ENCODE data around the gene CRADD.
"Not testable (repeated sequence)": the region's sequence is repeated elsewhere in the genome, so short reads cannot be mapped to it uniquely, and the experiment has no call there.

CRADD gene

DNA sequence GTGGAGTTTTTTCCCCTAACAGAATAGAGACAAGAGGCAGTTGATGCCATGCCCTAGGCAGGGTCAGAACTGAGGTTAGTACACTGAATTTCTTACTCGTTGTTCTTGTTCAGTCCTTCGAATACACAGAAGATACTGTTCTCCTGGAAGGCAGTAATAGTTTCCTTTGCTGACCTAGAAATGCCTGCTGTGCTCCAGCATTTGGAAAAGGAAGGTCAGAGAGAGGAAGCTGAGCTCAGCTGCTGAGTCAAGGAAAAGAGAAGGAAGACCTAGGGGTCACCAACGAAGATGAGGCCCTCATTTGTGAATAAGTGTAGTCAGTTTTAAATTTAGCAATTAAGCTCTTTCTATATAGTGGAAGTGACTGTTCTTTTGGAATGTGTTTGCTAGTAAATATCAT lies 100.1 kb downstream of the CRADD start:
- Histone ChIP-seq H3K9ac (ENCODE audit: low read length in 5 of 5) (peak overlapping the region in 1 of 5 donors; percentile 63), H3K4me3 (ENCODE audit: low read depth in 1 of 5, low read length in 5 of 5) (no peak overlapping the region), H3K36me3 (ENCODE audit: control insufficient read depth in 5 of 5, insufficient read depth in 5 of 5, low read length in 5 of 5) (no peaks in the 10 kb centered on the region), H3K27me3 (ENCODE audit: control insufficient read depth in 5 of 5, insufficient read depth in 4 of 5, low read length in 5 of 5) (no peaks in the 10 kb centered on the region), H3K4me1 (ENCODE audit: control insufficient read depth in 5 of 5, insufficient read depth in 5 of 5, low read length in 5 of 5) (peaks cover 6 to 31% (median 27%) of the 10 kb centered on the region in 5 donors), H3K9me3 (ENCODE audit: control insufficient read depth in 5 of 5, low read length in 5 of 5) (no peaks in the 10 kb centered on the region), H3K27ac (ENCODE audit: low read depth, low read length) (peak overlapping the region; percentile 82)

- Histone ChIP-seq H3K9ac (ENCODE audit: low read length in 5 of 5) (no peak overlapping the region), H3K4me1 (ENCODE audit: control insufficient read depth in 5 of 5, insufficient read depth in 5 of 5, low read length in 5 of 5) (peaks cover 6 to 28% (median 27%) of the 10 kb centered on the region in 5 donors), H3K4me3 (ENCODE audit: low read depth in 1 of 5, low read length in 5 of 5) (no peak overlapping the region)
These were observed 101.1 kb downstream of the CRADD start for GRCh38 chr12:93778306-93778705.

DNA sequence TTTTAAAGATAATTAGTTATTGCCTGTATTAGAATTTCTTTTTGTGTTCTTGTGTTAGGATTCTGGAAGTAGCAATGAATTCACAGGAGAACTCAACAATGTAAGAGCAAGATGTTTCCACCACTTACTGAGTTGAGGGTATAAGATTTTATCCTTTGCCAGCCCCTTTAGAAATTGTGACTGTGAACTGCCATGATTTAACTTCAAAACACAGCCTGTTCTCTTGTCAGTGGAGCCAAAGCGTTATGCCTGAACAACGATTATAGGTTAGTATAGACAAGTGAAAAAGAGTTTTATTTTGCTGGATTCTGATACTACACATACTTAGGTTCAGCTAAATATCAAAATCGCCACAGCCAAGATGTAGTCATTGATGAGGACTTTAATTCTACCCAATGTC lies 101.6 kb downstream of the CRADD start:
- H3K9me3 ChIP-seq (ENCODE audit: control insufficient read depth in 5 of 5, low read length in 5 of 5), result no peaks in the 10 kb centered on the region
- H3K9ac ChIP-seq (ENCODE audit: low read length in 5 of 5), result peak overlapping the region in 2 of 5 donors; percentile 23 to 35
- H3K4me3 ChIP-seq (ENCODE audit: low read depth in 1 of 5, low read length in 5 of 5), result no peak overlapping the region
- H3K4me1 ChIP-seq (ENCODE audit: control insufficient read depth in 5 of 5, insufficient read depth in 5 of 5, low read length in 5 of 5), result peaks cover 7 to 31% (median 28%) of the 10 kb centered on the region in 5 donors
- H3K27ac ChIP-seq (ENCODE audit: low read depth, low read length), result peak overlapping the region; percentile 82
- no peaks in the 10 kb centered on the region for H3K36me3 ChIP-seq (ENCODE audit: control insufficient read depth in 5 of 5, insufficient read depth in 5 of 5, low read length in 5 of 5)
- no peaks in the 10 kb centered on the region for H3K27me3 ChIP-seq (ENCODE audit: control insufficient read depth in 5 of 5, insufficient read depth in 4 of 5, low read length in 5 of 5)

More at GRCh38 chr12:93778306-93778705, 101.1 kb downstream of the CRADD start:
- no peaks in the 10 kb centered on the region for H3K27me3 ChIP-seq (ENCODE audit: control insufficient read depth in 5 of 5, insufficient read depth in 4 of 5, low read length in 5 of 5)
- no peaks in the 10 kb centered on the region for H3K36me3 ChIP-seq (ENCODE audit: control insufficient read depth in 5 of 5, insufficient read depth in 5 of 5, low read length in 5 of 5)
- H3K27ac ChIP-seq (ENCODE audit: low read depth, low read length), result peak overlapping the region; percentile 82
- no peaks in the 10 kb centered on the region for H3K9me3 ChIP-seq (ENCODE audit: control insufficient read depth in 5 of 5, low read length in 5 of 5)

DNA sequence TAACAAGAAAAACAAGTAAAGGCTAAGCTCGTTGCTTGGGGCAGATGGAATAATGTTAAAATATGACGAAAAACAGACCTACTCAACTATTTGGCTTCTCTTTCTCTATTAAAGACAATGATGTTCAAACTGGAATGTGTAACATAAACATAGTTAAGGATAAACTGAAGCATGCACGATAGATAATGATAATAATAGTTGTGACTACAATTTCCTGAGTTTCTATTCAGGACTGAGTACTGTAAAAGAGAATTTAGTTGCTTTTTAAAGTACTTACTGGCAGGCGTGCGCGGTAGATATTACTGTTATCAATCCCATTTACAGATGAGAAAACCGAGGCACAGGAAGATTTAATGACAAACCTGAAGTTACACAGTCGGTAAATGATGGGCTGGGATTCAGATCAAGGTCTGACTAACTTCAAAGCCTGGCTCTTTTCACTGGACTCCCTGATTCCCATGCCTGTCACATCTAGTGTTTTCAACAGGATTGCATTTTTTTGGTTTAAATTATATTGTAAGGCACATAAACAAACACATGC lies 103.0 kb downstream of the CRADD start:
- Histone ChIP-seq H3K27me3 (ENCODE audit: control insufficient read depth in 5 of 5, insufficient read depth in 4 of 5, low read length in 5 of 5) (no peaks in the 10 kb centered on the region), H3K9me3 (ENCODE audit: control insufficient read depth in 5 of 5, low read length in 5 of 5) (no peaks in the 10 kb centered on the region), H3K4me3 (ENCODE audit: low read depth in 1 of 5, low read length in 5 of 5) (no peak overlapping the region), H3K9ac (ENCODE audit: low read length in 5 of 5) (no peak overlapping the region), H3K36me3 (ENCODE audit: control insufficient read depth in 5 of 5, insufficient read depth in 5 of 5, low read length in 5 of 5) (no peaks in the 10 kb centered on the region), H3K4me1 (ENCODE audit: control insufficient read depth in 5 of 5, insufficient read depth in 5 of 5, low read length in 5 of 5) (peaks cover 18 to 45% (median 41%) of the 10 kb centered on the region in 5 donors), H3K27ac (ENCODE audit: low read depth, low read length) (no peak overlapping the region)

DNA sequence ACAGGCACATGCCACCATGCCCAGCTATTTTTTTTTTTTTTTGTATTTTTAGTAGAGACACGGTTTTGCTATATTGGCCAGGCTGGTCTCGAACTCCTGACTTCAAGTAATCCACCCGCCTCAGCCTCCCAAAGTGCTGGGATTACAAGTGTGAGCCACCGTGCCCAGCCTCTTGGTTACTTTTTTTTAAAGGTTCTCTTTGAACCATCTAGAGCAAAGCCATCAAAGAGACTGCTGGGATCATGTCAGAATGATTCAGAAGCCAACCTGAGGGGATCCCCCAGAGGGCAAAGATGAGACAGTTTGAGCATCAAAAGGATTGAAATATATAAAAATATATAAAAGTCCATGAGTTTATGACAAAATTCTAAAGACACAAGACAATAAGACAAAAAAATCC lies 103.7 kb downstream of the CRADD start:
- not testable (repeated sequence) for H3K27ac ChIP-seq (ENCODE audit: low read depth, low read length); H3K9me3 ChIP-seq (ENCODE audit: control insufficient read depth in 5 of 5, low read length in 5 of 5); H3K27me3 ChIP-seq (ENCODE audit: control insufficient read depth in 5 of 5, insufficient read depth in 4 of 5, low read length in 5 of 5); H3K4me3 ChIP-seq (ENCODE audit: low read depth in 1 of 5, low read length in 5 of 5); H3K9ac ChIP-seq (ENCODE audit: low read length in 5 of 5); H3K36me3 ChIP-seq (ENCODE audit: control insufficient read depth in 5 of 5, insufficient read depth in 5 of 5, low read length in 5 of 5)
- peaks cover 18 to 52% (median 47%) of the 10 kb centered on the region in 5 donors for H3K4me1 ChIP-seq (ENCODE audit: control insufficient read depth in 5 of 5, insufficient read depth in 5 of 5, low read length in 5 of 5)

GRCh38 chr12:93781961-93782360 lies 104.8 kb downstream of the CRADD start:
- H3K36me3 ChIP-seq (ENCODE audit: control insufficient read depth in 5 of 5, insufficient read depth in 5 of 5, low read length in 5 of 5); H3K4me3 ChIP-seq (ENCODE audit: low read depth in 1 of 5, low read length in 5 of 5); H3K9me3 ChIP-seq (ENCODE audit: control insufficient read depth in 5 of 5, low read length in 5 of 5); H3K27me3 ChIP-seq (ENCODE audit: control insufficient read depth in 5 of 5, insufficient read depth in 4 of 5, low read length in 5 of 5); H3K9ac ChIP-seq (ENCODE audit: low read length in 5 of 5); H3K27ac ChIP-seq (ENCODE audit: low read depth, low read length): not testable (repeated sequence)
- peaks cover 18 to 48% (median 44%) of the 10 kb centered on the region in 5 donors for H3K4me1 ChIP-seq (ENCODE audit: control insufficient read depth in 5 of 5, insufficient read depth in 5 of 5, low read length in 5 of 5)

- Histone ChIP-seq H3K9me3 (ENCODE audit: control insufficient read depth in 5 of 5, low read length in 5 of 5) (no peaks in the 10 kb centered on the region), H3K9ac (ENCODE audit: low read length in 5 of 5) (no peak overlapping the region), H3K27ac (ENCODE audit: low read depth, low read length) (no peak overlapping the region), H3K36me3 (ENCODE audit: control insufficient read depth in 5 of 5, insufficient read depth in 5 of 5, low read length in 5 of 5) (no peaks in the 10 kb centered on the region), H3K4me3 (ENCODE audit: low read depth in 1 of 5, low read length in 5 of 5) (no peak overlapping the region), H3K27me3 (ENCODE audit: control insufficient read depth in 5 of 5, insufficient read depth in 4 of 5, low read length in 5 of 5) (no peaks in the 10 kb centered on the region), H3K4me1 (ENCODE audit: control insufficient read depth in 5 of 5, insufficient read depth in 5 of 5, low read length in 5 of 5) (peaks cover 14 to 40% (median 35%) of the 10 kb centered on the region in 5 donors)
These were observed 105.7 kb downstream of the CRADD start for GRCh38 chr12:93782853-93783252.

GRCh38 chr12:93783832-93784231 lies 106.7 kb downstream of the CRADD start:
- Histone ChIP-seq H3K4me1 (ENCODE audit: control insufficient read depth in 5 of 5, insufficient read depth in 5 of 5, low read length in 5 of 5) (peaks cover 12 to 31% (median 28%) of the 10 kb centered on the region in 5 donors), H3K36me3 (ENCODE audit: control insufficient read depth in 5 of 5, insufficient read depth in 5 of 5, low read length in 5 of 5) (no peaks in the 10 kb centered on the region), H3K4me3 (ENCODE audit: low read depth in 1 of 5, low read length in 5 of 5) (no peak overlapping the region)

GRCh38 chr12:93784339-93785086 lies 107.3 kb downstream of the CRADD start:
- H3K4me1 ChIP-seq (ENCODE audit: control insufficient read depth in 5 of 5, insufficient read depth in 5 of 5, low read length in 5 of 5), result peaks cover 12 to 28% (median 26%) of the 10 kb centered on the region in 5 donors
- no peaks in the 10 kb centered on the region for H3K27me3 ChIP-seq (ENCODE audit: control insufficient read depth in 5 of 5, insufficient read depth in 4 of 5, low read length in 5 of 5)
- no peaks in the 10 kb centered on the region for H3K36me3 ChIP-seq (ENCODE audit: control insufficient read depth in 5 of 5, insufficient read depth in 5 of 5, low read length in 5 of 5)
- peak overlapping the region; percentile 96 for H3K27ac ChIP-seq (ENCODE audit: low read depth, low read length)
- no peaks in the 10 kb centered on the region for H3K9me3 ChIP-seq (ENCODE audit: control insufficient read depth in 5 of 5, low read length in 5 of 5)
- H3K9ac ChIP-seq (ENCODE audit: low read length in 5 of 5), result peak overlapping the region in 4 of 5 donors; percentile 15 to 64 (median 55)
- H3K4me3 ChIP-seq (ENCODE audit: low read depth in 1 of 5, low read length in 5 of 5), result peak overlapping the region in 1 of 5 donors; percentile 32

More at GRCh38 chr12:93783832-93784231, 106.7 kb downstream of the CRADD start:
- H3K27me3 ChIP-seq (ENCODE audit: control insufficient read depth in 5 of 5, insufficient read depth in 4 of 5, low read length in 5 of 5), result no peaks in the 10 kb centered on the region
- no peaks in the 10 kb centered on the region for H3K9me3 ChIP-seq (ENCODE audit: control insufficient read depth in 5 of 5, low read length in 5 of 5)
- no peak overlapping the region for H3K9ac ChIP-seq (ENCODE audit: low read length in 5 of 5)
- H3K27ac ChIP-seq (ENCODE audit: low read depth, low read length), result peak overlapping the region; percentile 96

DNA sequence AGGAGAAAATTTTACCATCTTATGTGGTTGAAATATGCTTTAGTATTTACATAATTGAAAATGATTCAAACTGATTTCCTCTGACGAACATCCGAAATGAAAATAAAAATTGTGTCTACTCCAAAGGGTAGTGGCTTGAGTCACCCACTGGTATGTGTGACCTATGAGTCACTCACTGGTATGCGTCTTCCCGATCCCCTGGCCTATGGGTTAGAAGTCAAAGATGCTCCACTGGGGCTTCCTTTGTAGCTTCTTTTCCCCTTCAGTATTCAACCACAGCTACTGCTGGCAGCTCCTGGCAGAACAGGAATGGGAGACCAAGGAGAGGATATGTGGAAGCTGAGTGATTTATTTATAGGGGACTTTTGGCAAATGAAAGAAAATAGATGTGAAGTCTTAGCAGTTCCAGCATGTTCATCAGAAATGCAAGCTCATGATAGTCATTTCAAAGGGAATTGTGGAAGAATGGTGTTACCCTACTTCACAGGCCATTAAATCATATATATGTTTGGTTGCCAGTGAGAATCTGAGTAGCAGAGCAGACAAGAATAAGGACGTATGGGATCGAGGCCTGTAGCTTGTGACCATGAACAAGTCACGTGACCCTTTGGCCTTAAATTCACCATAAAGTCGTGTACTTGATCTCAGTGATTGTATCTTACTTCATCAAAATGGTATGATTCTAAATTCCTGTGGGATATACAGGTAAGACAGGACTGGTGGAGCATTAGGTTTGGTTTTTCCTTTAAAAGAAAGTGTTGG lies 108.3 kb downstream of the CRADD start:
- Histone ChIP-seq H3K9ac (ENCODE audit: low read length in 5 of 5) (peak overlapping the region in 3 of 5 donors; percentile 45 to 64 (median 59)), H3K36me3 (ENCODE audit: control insufficient read depth in 5 of 5, insufficient read depth in 5 of 5, low read length in 5 of 5) (no peaks in the 10 kb centered on the region), H3K4me1 (ENCODE audit: control insufficient read depth in 5 of 5, insufficient read depth in 5 of 5, low read length in 5 of 5) (peaks cover 12 to 28% (median 26%) of the 10 kb centered on the region in 5 donors), H3K4me3 (ENCODE audit: low read depth in 1 of 5, low read length in 5 of 5) (peak overlapping the region in 2 of 5 donors; percentile 18 to 32), H3K27ac (ENCODE audit: low read depth, low read length) (peak overlapping the region; percentile 96), H3K27me3 (ENCODE audit: control insufficient read depth in 5 of 5, insufficient read depth in 4 of 5, low read length in 5 of 5) (no peaks in the 10 kb centered on the region), H3K9me3 (ENCODE audit: control insufficient read depth in 5 of 5, low read length in 5 of 5) (no peaks in the 10 kb centered on the region)
